Prostate gland (tissue), 2 donors: Measurements from ENCODE around the gene ATG16L2.

ENCODE experiments used
- POLR2A ChIP-seq: fragments of 450-650 bp; IDR thresholded peaks from one replicate; pipeline ENCODE4 v1.6.1; 2016; ENCODE audit warnings: antibody characterized with exemption, mild to moderate bottlenecking
- TF ChIP-seq, protein P1 (sequence below), 4 experiments: fragments of 200-600 bp in 2 of 4; fragments of 450-650 bp in 2 of 4; sonication (generic) in 2 of 4; IDR thresholded peaks; 1 replicate in 3 of 4; 2 replicates in 1 of 4; pipeline ENCODE4 v1.5.1; 2016 to 2019; ENCODE audit warnings: antibody characterized with exemption in 4 of 4, mild to moderate bottlenecking in 2 of 4, moderate library complexity in 2 of 4

GRCh38 chr11:72772059-72772458 lies 42.2 kb upstream of the ATG16L2 start:
- TF ChIP-seq, protein P1, sequence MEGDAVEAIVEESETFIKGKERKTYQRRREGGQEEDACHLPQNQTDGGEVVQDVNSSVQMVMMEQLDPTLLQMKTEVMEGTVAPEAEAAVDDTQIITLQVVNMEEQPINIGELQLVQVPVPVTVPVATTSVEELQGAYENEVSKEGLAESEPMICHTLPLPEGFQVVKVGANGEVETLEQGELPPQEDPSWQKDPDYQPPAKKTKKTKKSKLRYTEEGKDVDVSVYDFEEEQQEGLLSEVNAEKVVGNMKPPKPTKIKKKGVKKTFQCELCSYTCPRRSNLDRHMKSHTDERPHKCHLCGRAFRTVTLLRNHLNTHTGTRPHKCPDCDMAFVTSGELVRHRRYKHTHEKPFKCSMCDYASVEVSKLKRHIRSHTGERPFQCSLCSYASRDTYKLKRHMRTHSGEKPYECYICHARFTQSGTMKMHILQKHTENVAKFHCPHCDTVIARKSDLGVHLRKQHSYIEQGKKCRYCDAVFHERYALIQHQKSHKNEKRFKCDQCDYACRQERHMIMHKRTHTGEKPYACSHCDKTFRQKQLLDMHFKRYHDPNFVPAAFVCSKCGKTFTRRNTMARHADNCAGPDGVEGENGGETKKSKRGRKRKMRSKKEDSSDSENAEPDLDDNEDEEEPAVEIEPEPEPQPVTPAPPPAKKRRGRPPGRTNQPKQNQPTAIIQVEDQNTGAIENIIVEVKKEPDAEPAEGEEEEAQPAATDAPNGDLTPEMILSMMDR (IDR thresholded peaks at IDR 0.05), result no peak
- no peak for TF ChIP-seq POLR2A
